A549 (cell line): ENCODE measurements around the gene TRAF4. TPM values are rescaled to one million over a fixed set of nuclear protein-coding genes. Genes with fewer than 3 reads are reported as not detected.

Experiments
- ATAC-seq, 2 experiments: fragments of 200-7000 bp in 1 of 2; fragments of >200 bp in 1 of 2; cut with Nextera tagmentation in 1 of 2; cut with Tn5 transposase in 1 of 2; 3 replicates each; pipeline versions ENCODE4 v1.8.0 to v1.9.1; 2018 to 2020; ENCODE audit warnings: mild to moderate bottlenecking in 1 of 2, moderate library complexity in 1 of 2
- CTCF ChIA-PET: fragments of 300-600 bp; sonication (Branson Sonifier 250); formaldehyde crosslinking; extraction: SDS; loops from one replicate; lab custom pipeline; 2021; ENCODE audit warnings: antibody characterized with exemption, inconsistent platforms; lab: Yijun Ruan, JAX
- POLR2A ChIA-PET: fragments of 350-600 bp; formaldehyde crosslinking; extraction: SDS; loops from one replicate; lab custom pipeline; 2021; ENCODE audit warnings: antibody characterized with exemption, inconsistent platforms; lab: Yijun Ruan, JAX
- DNase-seq, 2 experiments: peaks; one replicate each; pipeline versions ENCODE4 v3.0.0 to v3.0.0-alpha.2; 2011 to 2016; ENCODE audit warnings: low read depth in 1 of 2, low spot score in 1 of 2
- FAIRE-seq: peaks from 2 replicates; lab custom pipeline; 2011; peaks lifted over from hg19 to GRCh38; lab: Jason Lieb, UNC
- H3K27ac ChIP-seq, 2 experiments: fragments of >200 bp; sonication (Bioruptor Twin); formaldehyde crosslinking; 3 replicates each; pipeline ENCODE4 v1.5.1; 2016 to 2017
- H3K4me1 ChIP-seq: fragments of >200 bp; sonication (Bioruptor Twin); formaldehyde crosslinking; 3 replicates; pipeline ENCODE4 v1.6.1; 2016
- H3K4me2 ChIP-seq: fragments of >200 bp; sonication (Bioruptor Twin); formaldehyde crosslinking; 3 replicates; pipeline ENCODE4 v1.6.1; 2016
- H3K4me3 ChIP-seq: fragments of >200 bp; sonication (Bioruptor Twin); formaldehyde crosslinking; 3 replicates; pipeline ENCODE4 v1.5.1; 2016
- H3K9me3 ChIP-seq: fragments of >200 bp; sonication (Bioruptor Twin); formaldehyde crosslinking; 3 replicates; pipeline ENCODE4 v1.6.1; 2016
- BHLHE40 ChIP-seq: IDR thresholded peaks from 2 replicates; pipeline ENCODE4 v1.6.1; 2012; ENCODE audit warnings: low read depth, low read length, inconsistent platforms
- CHD2 ChIP-seq: fragments of 150-350 bp; IDR thresholded peaks from 2 replicates; pipeline ENCODE4 v1.6.1; 2014; ENCODE audit warnings: low read length; ENCODE audit not compliant: partially characterized antibody
- CHD4 ChIP-seq: fragments of 200-600 bp; sonication (generic); IDR thresholded peaks from 2 replicates; pipeline ENCODE4 v1.6.1; 2016; ENCODE audit warnings: antibody characterized with exemption, mild to moderate bottlenecking, borderline replicate concordance
- EHF ChIP-seq: fragments of 250-450 bp; sonication (Bioruptor Pico); IDR thresholded peaks from 2 replicates; pipeline ENCODE4 v1.5.0; 2020; ENCODE audit warnings: mild to moderate bottlenecking
- FOSB ChIP-seq: fragments of 250-450 bp; sonication (Bioruptor Pico); IDR thresholded peaks from 2 replicates; pipeline ENCODE4 v1.5.0; 2020; ENCODE audit warnings: mild to moderate bottlenecking, moderate library complexity
- FOSL2 ChIP-seq, 2 experiments: fragments of 450-650 bp in 1 of 2; fragments of >200 bp in 1 of 2; sonication (Bioruptor Twin) in 1 of 2; formaldehyde crosslinking; IDR thresholded peaks; 2 replicates each; pipeline versions ENCODE4 v1.5.0 to v1.6.1; 2016 to 2020; ENCODE audit warnings: mild to moderate bottlenecking in 1 of 2, moderate library complexity in 1 of 2
- FOXS1 ChIP-seq: fragments of 250-450 bp; sonication (Bioruptor Pico); IDR thresholded peaks from 2 replicates; pipeline ENCODE4 v1.5.0; 2020; ENCODE audit warnings: mild to moderate bottlenecking, moderate library complexity
- GATA3 ChIP-seq: IDR thresholded peaks from 2 replicates; pipeline ENCODE4 v1.6.1; 2012; ENCODE audit warnings: borderline replicate concordance
- HES2 ChIP-seq: fragments of >200 bp; sonication (Bioruptor Twin); formaldehyde crosslinking; IDR thresholded peaks from 2 replicates; pipeline ENCODE4 v1.6.1; 2016
- HOXA7 ChIP-seq: fragments of 250-450 bp; sonication (Bioruptor Pico); IDR thresholded peaks from 2 replicates; pipeline ENCODE4 v1.5.0; 2020; ENCODE audit warnings: mild to moderate bottlenecking, moderate library complexity
- HOXB13 ChIP-seq: fragments of 250-450 bp; sonication (Bioruptor Pico); IDR thresholded peaks from 2 replicates; pipeline ENCODE4 v1.5.0; 2020; ENCODE audit warnings: low read depth, mild to moderate bottlenecking, moderate library complexity
- HOXB5 ChIP-seq: fragments of 250-450 bp; sonication (Bioruptor Pico); IDR thresholded peaks from 2 replicates; pipeline ENCODE4 v1.5.0; 2020; ENCODE audit warnings: mild to moderate bottlenecking, moderate library complexity
- JUNB ChIP-seq: fragments of >200 bp; sonication (Bioruptor Twin); formaldehyde crosslinking; IDR thresholded peaks from 2 replicates; pipeline ENCODE4 v1.6.1; 2016
- KDM1A ChIP-seq: fragments of 200-600 bp; sonication (generic); IDR thresholded peaks from 2 replicates; pipeline ENCODE4 v1.6.1; 2016; ENCODE audit warnings: low read depth, mild to moderate bottlenecking
- MAZ ChIP-seq: fragments of 150-350 bp; IDR thresholded peaks from 2 replicates; pipeline ENCODE4 v1.6.1; 2014; ENCODE audit warnings: antibody characterized with exemption, low read depth, low read length, borderline replicate concordance
- NFE2L2 ChIP-seq: fragments of 150-350 bp; conservative IDR thresholded peaks from 2 replicates; pipeline ENCODE4 v1.6.1; 2014; ENCODE audit warnings: low read length
- NPAS2 ChIP-seq: fragments of 250-450 bp; sonication (Bioruptor Pico); IDR thresholded peaks from 2 replicates; pipeline ENCODE4 v1.8.0; 2022; ENCODE audit warnings: mild to moderate bottlenecking, moderate library complexity, borderline replicate concordance
- PHF8 ChIP-seq: fragments of 200-600 bp; sonication (generic); IDR thresholded peaks from 2 replicates; pipeline ENCODE4 v1.6.1; 2016; ENCODE audit warnings: low read depth, mild to moderate bottlenecking, antibody characterized with exemption, moderate library complexity, borderline replicate concordance
- POLR2AphosphoS2 ChIP-seq: conservative IDR thresholded peaks from 2 replicates; pipeline ENCODE4 v1.6.1; 2012; ENCODE audit warnings: low read length, improper control_type of control experiment, inconsistent platforms
- RARB ChIP-seq: fragments of 250-450 bp; sonication (Bioruptor Pico); IDR thresholded peaks from 2 replicates; pipeline ENCODE4 v1.8.0; 2021; ENCODE audit warnings: mild to moderate bottlenecking, moderate library complexity
- REST ChIP-seq: fragments of 200-600 bp; sonication (generic); IDR thresholded peaks from 2 replicates; pipeline ENCODE4 v1.6.1; 2016; ENCODE audit warnings: antibody characterized with exemption, mild to moderate bottlenecking, moderate library complexity
- RFX5 ChIP-seq: fragments of 450-650 bp; IDR thresholded peaks from 2 replicates; pipeline ENCODE4 v1.7.1; 2014; ENCODE audit warnings: antibody characterized with exemption, mild to moderate bottlenecking, moderate library complexity
- RNF2 ChIP-seq: fragments of 200-600 bp; sonication (generic); IDR thresholded peaks from 2 replicates; pipeline ENCODE4 v1.6.1; 2016; ENCODE audit warnings: low read depth, mild to moderate bottlenecking, antibody characterized with exemption, moderate library complexity, borderline replicate concordance
- ZC3H11A ChIP-seq: fragments of 450-650 bp; IDR thresholded peaks from 2 replicates; pipeline ENCODE4 v1.6.1; 2014; ENCODE audit warnings: antibody characterized with exemption, mild to moderate bottlenecking
- ZFP36 ChIP-seq: fragments of 450-650 bp; IDR thresholded peaks from 2 replicates; pipeline ENCODE4 v1.6.1; 2014; ENCODE audit warnings: borderline replicate concordance; ENCODE audit not compliant: partially characterized antibody
- WGBS: methylation state at CpG from one replicate; pipeline ENCODE4 v1.1.6; 2017; ENCODE audit errors: missing lambda C conversion rate; 5-methylcytosine and 5-hydroxymethylcytosine counted together
- polyA plus RNA-seq, 4 experiments: library from polyadenylated mRNA; depleted of rRNA in 3 of 4; stranded (reverse); fragments of >200 nt; fragmentation: RNase III in 1 of 4; extraction: RNeasy Plus Mini Kit Qiagen cat#74134 plus additional on column Dnase treatment in 1 of 4; gene quantifications; 2 replicates in 3 of 4; 3 replicates in 1 of 4; pipeline ENCODE4 v1.2.3, GENCODE V29; 2011 to 2017
- TF ChIP-seq, protein P1 (sequence below): IDR thresholded peaks from 2 replicates; pipeline ENCODE4 v1.6.1; 2012; ENCODE audit warnings: low read depth, borderline replicate concordance
- TF ChIP-seq, protein P2 (sequence below): IDR thresholded peaks from 2 replicates; pipeline ENCODE4 v1.6.1; 2012

TRAF4 gene
- polyA plus RNA-seq, 2 of the 4 experiments (the other 2 are of a cell fraction): 64.0 to 65.0 TPM

DNA sequence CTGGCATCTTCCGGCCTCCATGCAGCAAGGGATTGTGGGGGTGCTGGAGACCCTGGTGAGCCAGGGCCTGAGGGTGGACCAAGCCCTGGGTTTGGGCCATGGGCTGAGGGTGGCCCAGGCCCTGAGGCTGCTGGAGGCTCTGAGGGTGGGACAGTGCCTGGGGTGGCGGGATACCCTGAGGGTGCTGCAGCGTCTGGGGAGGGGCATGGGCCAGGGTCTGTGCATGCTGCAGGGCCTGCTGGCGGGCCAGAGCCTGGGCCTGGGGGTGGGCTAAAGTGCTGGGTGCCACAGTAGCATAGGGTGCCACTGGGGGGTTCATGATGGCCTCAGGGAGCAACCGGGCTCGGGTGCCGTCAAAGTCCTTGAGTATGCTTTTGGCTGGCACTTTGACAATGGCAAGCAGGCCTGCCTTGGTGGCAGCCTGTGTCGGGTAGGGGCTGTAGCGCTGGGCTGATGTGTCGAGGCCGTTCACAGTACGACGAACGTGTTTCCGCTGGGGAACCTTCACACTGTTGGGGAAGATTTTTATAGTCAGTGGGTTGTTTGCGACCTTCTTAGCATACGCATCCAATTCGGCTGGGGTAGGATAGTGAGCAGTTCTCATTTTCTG is 15.6 kb downstream of the TRAF4 start:
- Histone ChIP-seq H3K4me3 (no peak overlapping the region), H3K4me2 (no peak overlapping the region), H3K27ac (no peak overlapping the region), H3K4me1 (peaks cover 15% of the 10 kb centered on the region), H3K9me3 (no peaks in the 10 kb centered on the region)
- WGBS: 94% methylated on average over 16 of the region's 18 CpGs
- ChIA-PET CTCF (interaction anchor here (6.5 to 22.6 kb wide), 5 partner anchors 10 to 152 kb away, joined by 97 to 977 read pairs (median 244); partner anchors contain the start of genes DHRS13, FLOT2, NEK8 and RPL23A), POLR2A (no interaction called here)
- ATAC-seq (peak in 1 of 2 experiments; percentile 9; a peak in 1 of 6 replicates), FAIRE-seq (no peak), DNase-seq (no peak)
- TF ChIP-seq CHD4 (no peak), JUNB (no peak), ZFP36 (no peak), HOXA7 (no peak), RNF2 (no peak), NFE2L2 (no peak), PHF8 (no peak), FOXS1 (CRISPR knock-in tag) (no peak), HES2 (no peak), EHF (CRISPR knock-in tag) (no peak), FOSL2 (IDR thresholded peaks at IDR 0.05) (no peak), FOSL2 (CRISPR knock-in tag; IDR thresholded peaks at IDR 0.05) (no peak), KDM1A (no peak), RFX5 (no peak), MAZ (no peak), CHD2 (no peak), BHLHE40 (no peak), GATA3 (no peak), HOXB13 (CRISPR knock-in tag) (no peak), HOXB5 (CRISPR knock-in tag) (no peak)
- TF ChIP-seq, protein P1, sequence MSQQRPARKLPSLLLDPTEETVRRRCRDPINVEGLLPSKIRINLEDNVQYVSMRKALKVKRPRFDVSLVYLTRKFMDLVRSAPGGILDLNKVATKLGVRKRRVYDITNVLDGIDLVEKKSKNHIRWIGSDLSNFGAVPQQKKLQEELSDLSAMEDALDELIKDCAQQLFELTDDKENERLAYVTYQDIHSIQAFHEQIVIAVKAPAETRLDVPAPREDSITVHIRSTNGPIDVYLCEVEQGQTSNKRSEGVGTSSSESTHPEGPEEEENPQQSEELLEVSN: no peak

DNA sequence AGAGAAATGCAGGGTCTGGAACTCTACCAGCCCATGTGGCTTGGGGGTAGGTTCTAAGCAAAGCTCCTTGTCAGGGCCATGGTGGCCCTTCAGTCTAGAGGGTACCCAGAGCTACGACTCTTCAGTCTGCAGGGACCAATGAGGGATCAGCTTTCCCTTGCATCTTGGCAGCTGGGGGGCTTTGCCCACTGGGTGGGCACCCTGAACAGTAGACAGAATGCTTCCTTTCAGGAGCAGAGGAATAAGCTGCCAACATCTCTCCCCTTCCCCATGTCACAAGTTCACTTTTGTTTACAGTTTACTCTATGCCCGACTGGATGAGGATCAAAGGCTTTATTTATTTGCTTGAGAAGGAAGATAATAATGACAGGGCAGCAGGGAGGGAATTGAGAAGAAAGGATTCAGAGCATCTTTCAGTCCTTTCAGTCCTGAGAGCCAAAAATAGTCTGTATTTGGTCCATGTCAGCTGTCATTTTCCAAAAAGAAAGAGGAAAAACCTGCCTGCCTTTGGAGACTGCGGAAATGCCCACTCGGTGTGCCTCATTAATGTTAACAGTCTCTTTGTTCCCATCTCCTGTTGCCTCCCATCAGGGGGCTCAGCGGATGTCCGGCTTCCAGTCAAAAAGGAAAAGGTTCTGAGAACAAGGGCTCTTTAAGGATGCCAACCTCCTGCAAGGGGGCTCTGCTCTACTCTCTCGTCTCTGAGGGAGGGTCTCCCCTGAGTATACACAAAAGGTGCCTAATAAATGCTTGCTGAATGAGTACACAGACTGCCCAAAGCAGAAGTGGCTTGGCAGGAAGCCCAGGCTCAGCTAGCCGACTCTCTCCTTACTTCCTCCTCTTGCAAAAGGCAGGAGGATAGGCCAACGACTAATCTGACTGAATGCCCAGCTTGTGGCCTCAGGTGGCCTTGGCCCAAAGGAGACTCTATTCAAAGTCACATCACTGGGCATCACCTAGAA is 17.1 kb downstream of the TRAF4 start:
- FAIRE-seq: no peak
- Histone ChIP-seq H3K4me2 (peak overlapping the region; percentile 15; the same call in 1 of the 3 replicates), H3K4me3 (no peak overlapping the region), H3K9me3 (no peaks in the 10 kb centered on the region), H3K27ac (peak overlapping the region in 1 of 2 experiments; percentile 32; a peak in 2 of 6 replicates), H3K4me1 (peaks cover 15% of the 10 kb centered on the region)
- POLR2A ChIA-PET: interaction anchor here (0.9 to 3.2 kb wide), 5 partner anchors 17 to 191 kb away, joined by 3 to 11 read pairs (median 4); partner anchors contain the start of genes NEK8, PHF12 and TRAF4
- ATAC-seq: peak in 1 of 2 experiments; percentile 26; a peak in 2 of 6 replicates
- WGBS: 53% methylated on average over 9 of the region's 9 CpGs
- DNase-seq: no peak
- CTCF ChIA-PET: interaction anchor here (0.7 to 17.8 kb wide), 18 partner anchors 11 to 798 kb away, joined by 3 to 493 read pairs (median 8); partner anchors contain the start of genes DHRS13, FAM222B, FLOT2 and NEK8
- TF ChIP-seq ZC3H11A (no peak), KDM1A (no peak), FOSB (CRISPR knock-in tag) (no peak), NPAS2 (no peak), RARB (CRISPR knock-in tag) (no peak), REST (no peak), POLR2AphosphoS2 (no peak)
- TF ChIP-seq, protein P2, sequence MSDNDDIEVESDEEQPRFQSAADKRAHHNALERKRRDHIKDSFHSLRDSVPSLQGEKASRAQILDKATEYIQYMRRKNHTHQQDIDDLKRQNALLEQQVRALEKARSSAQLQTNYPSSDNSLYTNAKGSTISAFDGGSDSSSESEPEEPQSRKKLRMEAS: no peak
